ENCODE data around the gene USP6NL. TPM values are rescaled to one million over a fixed set of nuclear protein-coding genes. Genes with fewer than 3 reads are reported as not detected.
A peak's percentile ranks its signal among the peaks of the same experiment; 100 is the strongest.
"Not testable (repeated sequence)": the region's sequence is repeated elsewhere in the genome, so short reads cannot be mapped to it uniquely, and the experiment has no call there.

Gene USP6NL
- polyA plus RNA-seq, 3 donors: 26.8 to 28.9 (median 27.4) TPM

GRCh38 chr10:11521860-11522259, 89.6 kb downstream of the USP6NL start:
- DNase-seq: no peak

- DNase-seq: no peak
Observed at GRCh38 chr10:11520892-11521291, 90.6 kb downstream of the USP6NL start.

GRCh38 chr10:11517150-11517549, 94.3 kb downstream of the USP6NL start:
- no peak for DNase-seq

- no peak for DNase-seq
Observed at GRCh38 chr10:11516431-11516746, 95.1 kb downstream of the USP6NL start.

GRCh38 chr10:11515596-11516430, 95.6 kb downstream of the USP6NL start:
- DNase-seq: peak; percentile 52

GRCh38 chr10:11513727-11514126, 97.7 kb downstream of the USP6NL start:
- DNase-seq: no peak

GRCh38 chr10:11512596-11512995, 98.9 kb downstream of the USP6NL start:
- no peak for DNase-seq

GRCh38 chr10:11511321-11511720, 100.1 kb downstream of the USP6NL start:
- no peak for DNase-seq

- DNase-seq: no peak
Observed at GRCh38 chr10:11510736-11511135, 100.7 kb downstream of the USP6NL start.

GRCh38 chr10:11510281-11510680, 101.2 kb downstream of the USP6NL start:
- no peak for DNase-seq

GRCh38 chr10:11509036-11509435, 102.4 kb downstream of the USP6NL start:
- DNase-seq: no peak

GRCh38 chr10:11506247-11506789, 105.1 kb downstream of the USP6NL start:
- no peak for DNase-seq

GRCh38 chr10:11505639-11506038, 105.8 kb downstream of the USP6NL start:
- DNase-seq: no peak

- DNase-seq: no peak
Observed at GRCh38 chr10:11504566-11505285, 106.7 kb downstream of the USP6NL start.

- DNase-seq: no peak
Observed at GRCh38 chr10:11501600-11501999, 109.8 kb downstream of the USP6NL start.

GRCh38 chr10:11499425-11500071, 111.9 kb downstream of the USP6NL start:
- no peak for DNase-seq

GRCh38 chr10:11498399-11498798, 113.1 kb downstream of the USP6NL start:
- DNase-seq: no peak

GRCh38 chr10:11494923-11495322, 116.5 kb downstream of the USP6NL start:
- not testable (repeated sequence) for DNase-seq

GRCh38 chr10:11493646-11494045, 117.8 kb downstream of the USP6NL start:
- DNase-seq: no peak

- DNase-seq: no peak
Observed at GRCh38 chr10:11491087-11491486, 120.4 kb downstream of the USP6NL start.

GRCh38 chr10:11489591-11489990, 121.9 kb downstream of the USP6NL start:
- DNase-seq: no peak

- DNase-seq: no peak
Observed at GRCh38 chr10:11488126-11488525, 123.3 kb downstream of the USP6NL start.

All from renal pelvis (tissue), 4 donors.